22Rv1 (cell line): ENCODE data around the gene KRTAP4-3.

Source experiments
- CTCF ChIP-seq: fragments of 450-650 bp; IDR thresholded peaks from 2 replicates; pipeline ENCODE4 v1.5.1; 2017; ENCODE audit warnings: mild to moderate bottlenecking
- ZFX ChIP-seq: fragments of 450-650 bp; IDR thresholded peaks from 2 replicates; pipeline ENCODE4 v1.6.1; 2017; ENCODE audit warnings: antibody characterized with exemption, borderline replicate concordance

- no peak for TF ChIP-seq CTCF
- TF ChIP-seq ZFX, result no peak
Observed at GRCh38 chr17:41176744-41177387, 8.8 kb upstream of the KRTAP4-3 start.
